Measurements from ENCODE around the gene HID1.
"Not testable (repeated sequence)": the region's sequence is repeated elsewhere in the genome, so short reads cannot be mapped to it uniquely, and the experiment has no call there.

HID1 gene

DNA sequence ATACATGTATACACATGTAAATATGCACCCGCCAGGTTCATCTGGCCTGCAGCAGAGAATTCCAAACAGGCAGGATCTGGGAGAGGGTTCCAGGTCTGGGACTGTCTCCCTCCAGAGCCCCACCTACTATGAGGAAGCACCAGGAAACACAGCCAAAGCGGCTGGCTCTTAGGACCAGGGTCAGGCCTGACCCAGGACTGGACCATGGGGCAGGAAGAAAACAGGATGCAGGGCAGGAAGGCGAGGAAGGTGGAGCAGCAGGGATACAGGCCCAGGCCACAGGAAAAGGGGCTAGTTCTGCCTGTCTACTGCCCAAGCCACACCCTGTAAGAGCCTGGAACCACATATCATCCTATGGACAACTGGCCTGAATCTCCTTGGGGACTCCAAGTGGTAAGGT, 2.2 kb downstream of the HID1 start:
- DNase-seq (ENCODE audit: low read depth, low spot score) = no peak

DNA sequence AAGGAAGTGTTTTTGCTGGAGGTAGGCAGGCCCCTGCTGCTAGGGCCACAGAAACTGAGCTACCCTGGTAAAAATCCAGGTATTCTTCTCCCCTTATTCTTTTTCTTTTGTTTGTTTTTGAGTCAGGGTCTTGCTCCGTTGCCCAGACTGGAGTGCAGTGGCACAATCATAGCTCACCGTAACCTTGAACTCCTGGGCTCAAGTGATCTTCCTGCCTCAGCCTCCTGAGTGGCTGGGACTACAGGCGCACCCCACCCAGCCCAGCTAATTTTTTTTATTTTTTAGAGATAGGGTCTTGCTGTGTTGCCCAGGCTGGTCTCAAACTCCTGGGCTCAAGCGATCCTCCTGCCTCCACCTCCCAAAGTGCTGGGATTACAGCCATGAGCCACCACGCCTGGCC, 3.1 kb downstream of the HID1 start:
- DNase-seq (ENCODE audit: low read depth, low spot score) = not testable (repeated sequence)

DNA sequence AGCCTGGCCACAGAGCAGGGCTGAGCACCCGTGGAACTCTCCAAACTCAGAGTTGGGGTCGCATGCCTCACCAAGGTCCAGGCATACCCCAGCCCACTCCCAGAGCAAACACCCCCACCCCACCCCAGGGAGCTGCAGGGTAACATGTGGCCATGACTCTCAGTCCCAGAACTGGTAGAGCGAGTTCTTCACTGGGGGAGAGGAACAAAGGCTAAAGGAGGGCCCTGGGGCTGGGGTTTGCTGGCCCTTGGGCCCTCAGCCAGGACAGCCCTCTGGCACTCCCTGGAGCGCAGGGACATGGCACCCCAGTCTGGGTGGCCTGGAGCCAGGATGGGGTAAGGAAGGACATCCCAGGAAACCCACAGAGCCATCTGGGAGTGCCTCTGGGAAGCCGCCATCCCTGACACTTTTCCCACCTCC, 4.2 kb downstream of the HID1 start:
- DNase-seq (ENCODE audit: low read depth, low spot score) = no peak

DNA sequence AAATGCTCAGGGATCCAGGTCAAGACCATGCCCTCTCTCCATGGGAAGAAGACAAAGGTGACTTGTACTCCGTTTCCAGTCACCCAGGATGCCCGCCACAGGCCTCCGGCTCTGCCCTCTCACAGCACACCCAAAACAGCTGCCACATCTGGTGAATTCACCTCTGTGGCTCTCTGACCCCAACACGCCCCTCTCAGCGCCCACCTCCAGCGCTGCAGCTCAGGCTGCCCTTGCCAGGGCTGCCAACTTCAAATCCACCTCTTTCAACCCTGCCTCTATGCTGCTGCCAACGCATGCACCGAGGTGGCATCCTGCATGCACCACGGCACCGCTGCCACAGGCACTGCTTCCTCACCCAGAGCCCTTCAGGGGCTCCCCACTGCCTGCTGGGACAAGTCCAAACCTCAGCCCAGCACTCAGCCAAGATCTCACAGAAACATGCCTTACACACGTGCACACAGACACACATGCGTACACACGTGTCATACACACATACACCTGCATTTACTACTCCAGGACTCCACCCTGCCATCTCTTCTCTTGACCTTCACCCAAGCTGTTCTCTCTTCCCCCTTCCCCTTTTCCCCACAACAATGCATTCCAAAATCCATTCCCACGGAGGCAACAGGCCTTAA, 7.5 kb downstream of the HID1 start:
- DNase-seq (ENCODE audit: low read depth, low spot score) = no peak

DNA sequence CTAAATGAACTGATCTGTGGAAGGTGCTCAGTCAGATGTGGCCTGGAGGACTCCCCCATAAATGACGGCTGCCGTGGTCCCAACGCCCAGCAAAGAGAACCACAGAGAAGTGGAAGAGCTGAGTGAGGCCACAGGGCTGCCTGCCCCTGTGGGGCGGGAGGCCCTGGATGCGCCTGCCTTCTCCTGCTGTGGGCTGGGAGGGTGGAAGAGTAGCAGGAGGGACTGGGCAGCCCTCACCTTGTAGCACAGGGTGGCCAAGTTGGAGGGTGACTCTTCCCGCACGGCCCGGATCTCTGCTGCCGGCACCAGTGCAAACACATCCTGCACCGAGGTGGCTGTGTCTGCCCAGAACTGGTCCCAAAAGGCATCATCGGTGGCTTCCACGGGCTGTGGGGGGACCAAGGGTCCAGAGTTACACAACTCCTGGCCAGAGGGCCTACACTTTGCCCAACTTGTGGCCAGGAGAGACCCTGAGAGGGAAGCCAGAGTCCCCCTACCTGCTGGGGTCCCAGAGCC, 8.3 kb downstream of the HID1 start:
- no peak for DNase-seq (ENCODE audit: low read depth, low spot score)

DNA sequence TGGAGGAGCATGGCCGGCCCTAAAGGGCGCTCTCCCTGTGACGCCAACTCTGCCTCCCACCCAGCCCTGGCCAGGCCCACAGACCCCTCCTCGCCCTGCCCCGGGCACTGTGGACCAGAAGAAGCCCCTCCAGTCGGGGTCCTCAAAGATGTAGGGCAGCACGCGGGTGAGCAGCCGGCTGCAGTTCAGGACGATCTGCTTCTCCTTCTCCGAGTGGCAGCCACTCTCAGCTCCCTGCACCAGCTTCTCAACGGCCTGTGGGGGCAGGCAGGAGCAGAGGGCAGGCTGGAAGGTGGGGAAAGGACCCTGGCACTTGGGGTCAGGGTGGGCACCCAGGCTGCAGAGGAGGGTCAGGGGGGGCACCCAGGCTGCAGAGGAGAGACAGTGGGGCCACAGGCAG, 8.9 kb downstream of the HID1 start:
- DNase-seq (ENCODE audit: low read depth, low spot score) = no peak

DNA sequence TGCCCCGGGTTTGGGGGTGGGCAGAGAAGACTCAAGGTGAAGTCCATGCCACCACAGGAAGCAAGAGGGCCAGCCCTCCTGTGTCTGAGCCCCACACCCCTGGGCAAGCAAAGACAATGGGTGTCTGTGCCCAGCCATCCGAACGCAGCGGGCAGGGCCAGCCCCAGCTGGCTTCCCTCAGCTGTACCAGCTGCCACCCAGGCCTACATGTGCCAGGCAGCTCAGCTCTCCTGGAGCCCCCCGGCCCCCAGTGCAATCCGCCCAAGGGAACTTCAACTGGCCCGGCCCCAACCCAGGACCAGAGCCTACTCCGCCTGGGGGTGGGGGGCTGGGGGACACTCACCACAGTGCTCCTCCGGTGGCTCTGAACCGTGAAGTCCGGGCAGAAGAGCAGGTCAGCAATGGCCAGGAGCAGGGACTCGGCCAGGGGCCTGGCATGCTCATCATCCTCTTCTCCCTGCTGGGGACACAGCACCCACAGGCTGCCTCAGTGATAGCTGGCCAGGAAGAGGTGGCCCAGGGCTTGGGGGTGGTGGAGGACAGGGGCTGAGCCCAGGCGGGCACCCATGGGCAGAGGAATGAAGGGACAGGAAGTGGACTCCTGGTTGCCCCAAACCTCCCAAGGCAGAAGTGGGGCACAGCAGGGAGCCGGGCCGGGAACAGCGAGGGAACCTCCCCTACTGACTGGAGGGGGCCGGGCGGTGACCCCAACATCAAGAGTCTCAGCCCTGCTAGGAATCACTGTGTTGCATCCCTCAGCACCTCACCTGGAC, 9.8 kb downstream of the HID1 start:
- no peak for DNase-seq (ENCODE audit: low read depth, low spot score)

DNA sequence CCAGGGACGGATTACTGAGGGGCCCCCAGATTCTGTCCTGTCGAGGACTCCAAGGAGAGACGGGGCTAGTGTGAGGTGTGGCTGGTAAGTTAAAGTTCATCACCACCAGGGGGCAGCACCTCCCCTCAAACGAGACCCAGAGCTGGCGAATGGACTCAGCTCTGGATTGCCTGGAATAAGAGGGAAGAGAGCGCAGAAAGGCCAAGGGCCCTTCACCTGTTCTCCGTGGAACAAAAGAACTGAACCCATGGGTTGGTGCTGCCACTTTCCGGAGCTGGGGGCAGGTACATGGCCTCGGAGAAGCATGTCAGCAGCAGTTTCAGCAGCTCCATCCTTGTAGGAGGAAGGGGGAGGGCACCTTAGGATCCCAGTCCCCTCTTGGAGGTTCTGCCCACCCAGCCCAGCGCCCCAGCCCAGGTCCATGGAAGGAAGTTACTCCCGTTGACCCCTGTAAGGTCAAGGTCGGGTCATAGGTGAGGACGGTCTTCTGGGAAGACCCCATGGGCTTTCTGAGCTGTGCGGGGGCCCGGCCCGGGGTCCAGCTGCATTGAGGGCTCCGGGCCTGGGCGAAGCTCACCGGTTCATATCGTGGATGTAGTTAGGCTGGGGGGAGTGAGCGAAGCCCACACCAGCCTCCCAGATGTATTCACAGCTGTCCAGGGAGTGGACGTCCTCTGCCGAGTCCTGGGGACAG, 10.8 kb downstream of the HID1 start:
- DNase-seq (ENCODE audit: low read depth, low spot score) = peak; percentile 41

DNA sequence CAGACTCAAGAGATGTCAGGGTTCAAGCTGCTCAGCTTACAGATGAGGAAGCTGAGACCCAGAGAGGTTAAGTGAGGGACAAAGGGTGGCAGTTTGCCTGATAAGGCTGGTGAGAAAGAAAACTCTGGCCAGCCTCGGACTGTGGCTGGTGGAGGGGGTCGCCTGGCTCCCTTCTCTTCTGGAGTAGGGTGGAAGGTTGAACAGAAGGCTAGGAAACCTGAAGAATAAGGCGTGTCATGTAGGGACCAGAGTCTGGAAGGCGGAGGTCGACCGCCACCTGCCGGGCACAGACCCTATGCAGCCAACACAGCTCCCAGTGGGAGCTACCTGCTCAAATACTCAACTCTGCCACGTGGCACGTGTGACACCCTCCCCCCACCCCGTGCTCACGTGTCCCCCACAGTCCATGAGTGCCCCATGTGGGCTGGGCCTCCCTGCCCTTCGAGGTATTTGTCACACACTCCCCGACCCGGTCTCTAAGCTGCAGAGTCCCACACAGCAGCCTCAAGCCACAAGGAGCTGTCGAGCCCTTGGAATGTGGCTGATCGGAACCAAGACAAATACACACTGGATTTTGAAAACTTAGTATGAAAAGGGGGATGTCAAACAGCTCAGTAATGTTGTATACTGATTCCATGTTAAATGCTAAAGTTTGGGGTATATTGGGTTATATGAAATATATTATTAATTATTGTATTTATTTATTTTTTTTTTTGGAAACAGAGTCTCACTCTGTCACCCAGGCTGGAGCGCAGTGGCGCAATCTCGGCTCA, 11.8 kb downstream of the HID1 start:
- DNase-seq (ENCODE audit: low read depth, low spot score) = no peak

DNA sequence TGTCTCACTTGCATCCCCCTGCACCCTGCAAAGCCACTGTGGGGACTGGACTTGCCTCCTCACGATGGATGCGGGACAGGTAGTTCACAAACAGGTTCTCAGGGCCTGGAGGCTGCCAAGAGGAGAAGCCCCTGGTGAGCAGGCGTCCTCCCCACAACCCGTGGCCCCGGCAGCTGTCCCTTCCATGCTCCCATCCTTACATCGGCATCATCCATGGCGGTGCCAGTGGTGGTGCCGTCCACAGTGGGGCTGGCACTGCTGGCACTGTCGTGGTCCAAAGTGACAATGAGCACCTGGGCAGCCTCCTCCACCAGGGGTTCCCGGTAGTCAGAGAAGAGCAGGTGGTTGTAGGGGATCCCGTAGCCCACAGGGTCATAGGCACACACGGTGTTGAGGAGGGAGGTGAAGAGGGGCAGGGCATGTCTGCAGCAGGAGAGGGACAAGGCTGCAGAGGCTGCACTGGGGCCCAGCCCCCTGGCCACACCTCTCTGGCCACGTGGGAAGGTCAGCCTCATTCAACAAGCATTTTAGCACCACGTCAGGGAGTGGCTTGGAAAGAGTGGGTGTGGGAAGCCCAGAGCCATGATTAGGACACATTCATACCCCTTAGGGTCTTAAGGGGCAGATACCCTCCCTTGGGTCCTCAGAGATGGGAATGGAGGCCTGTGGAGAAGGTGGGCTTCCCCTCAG, 12.6 kb downstream of the HID1 start:
- DNase-seq (ENCODE audit: low read depth, low spot score) = no peak

DNA sequence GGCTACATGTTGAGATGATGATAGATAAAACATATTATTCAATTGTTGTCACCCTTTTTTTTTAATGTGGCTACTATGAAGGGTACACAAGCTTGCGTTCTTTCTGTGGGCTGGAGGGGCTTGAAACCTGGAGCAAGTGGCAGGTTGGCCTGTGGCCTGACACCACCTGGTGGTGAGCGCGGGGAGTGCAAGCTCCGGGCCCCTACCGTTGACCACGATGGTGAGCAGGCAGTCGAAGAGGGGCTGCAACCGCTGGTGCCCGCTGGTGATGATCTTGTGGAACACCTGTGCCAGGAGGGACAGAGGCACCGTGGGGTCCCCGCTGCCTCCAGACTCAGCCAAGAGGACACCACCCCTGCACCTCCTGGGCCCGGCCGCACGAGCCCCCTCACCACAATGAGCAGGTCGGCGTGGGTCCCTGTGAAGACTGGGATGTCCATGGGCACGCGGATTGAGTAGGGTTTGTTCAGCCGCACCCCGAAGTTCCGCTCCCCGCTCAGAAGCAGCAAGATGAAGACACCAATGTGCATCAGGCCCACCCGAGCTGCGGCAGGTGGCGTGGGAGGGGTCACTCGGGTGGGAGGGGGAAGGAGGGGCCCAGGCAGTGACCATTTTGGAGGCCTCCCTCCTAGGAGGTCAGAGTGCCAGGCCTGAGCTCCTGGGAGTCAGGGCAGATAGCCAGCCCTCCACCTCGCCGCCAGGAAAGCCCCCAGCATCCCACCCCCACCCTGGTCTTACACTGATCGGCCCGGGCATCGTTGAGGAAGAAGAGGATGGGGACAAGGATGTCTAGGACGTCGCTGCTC, 14.4 kb downstream of the HID1 start:
- no peak for DNase-seq (ENCODE audit: low read depth, low spot score)

DNA sequence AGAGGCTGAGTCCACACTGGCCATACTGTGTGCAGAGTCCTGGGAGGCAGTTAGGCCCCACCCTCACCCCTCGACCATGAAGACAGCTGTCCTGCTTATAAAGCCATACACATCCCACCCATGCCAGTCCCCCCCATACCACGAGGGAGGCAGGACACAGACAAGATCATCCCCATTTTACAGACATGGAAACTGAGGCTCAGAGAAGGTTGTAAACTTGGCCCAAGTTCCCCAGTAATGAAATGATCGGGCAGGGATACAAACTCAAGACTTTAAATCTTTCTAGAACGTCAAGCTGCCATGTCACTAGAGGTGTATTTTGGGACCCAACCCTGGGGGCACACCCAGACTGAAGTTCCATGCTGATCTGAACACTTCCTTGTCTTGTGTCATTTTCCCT, 16.5 kb downstream of the HID1 start:
- DNase-seq (ENCODE audit: low read depth, low spot score) = no peak

DNA sequence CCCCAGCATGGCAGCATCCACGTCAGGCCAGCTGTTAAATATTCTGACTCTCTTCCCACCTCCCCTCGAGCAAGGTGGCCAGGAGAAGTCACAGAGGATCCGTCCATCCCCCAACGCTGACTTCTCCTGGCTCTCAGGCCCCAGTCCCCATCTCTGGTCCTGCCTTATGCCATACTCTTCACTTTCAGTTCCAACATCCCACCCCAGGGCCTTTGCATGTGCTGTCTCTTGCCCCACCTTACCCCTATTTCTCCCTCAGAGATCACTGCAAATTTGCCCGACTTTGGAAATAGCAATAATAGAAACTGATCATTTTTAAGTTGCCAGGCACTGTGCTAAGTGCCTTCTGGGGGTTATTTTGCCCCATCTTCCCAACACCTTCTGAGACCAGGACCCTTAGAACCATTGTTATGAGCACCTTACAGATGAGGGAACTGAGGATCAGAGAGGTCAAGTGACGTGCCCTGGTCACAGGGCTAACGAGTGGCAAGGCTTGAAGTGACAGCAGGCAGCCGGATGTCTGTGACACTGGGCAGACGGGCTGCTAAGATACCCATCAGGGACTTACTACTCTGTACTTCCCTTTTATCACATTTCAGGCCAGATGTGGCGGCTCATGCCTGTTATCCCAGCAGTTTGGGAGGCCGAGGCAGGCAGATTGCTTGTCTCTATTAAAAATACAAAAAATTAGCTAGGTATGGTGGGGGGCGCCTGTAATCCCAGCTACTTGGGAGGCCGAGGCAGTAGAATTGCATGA, 17.7 kb downstream of the HID1 start:
- no peak for DNase-seq (ENCODE audit: low read depth, low spot score)

DNA sequence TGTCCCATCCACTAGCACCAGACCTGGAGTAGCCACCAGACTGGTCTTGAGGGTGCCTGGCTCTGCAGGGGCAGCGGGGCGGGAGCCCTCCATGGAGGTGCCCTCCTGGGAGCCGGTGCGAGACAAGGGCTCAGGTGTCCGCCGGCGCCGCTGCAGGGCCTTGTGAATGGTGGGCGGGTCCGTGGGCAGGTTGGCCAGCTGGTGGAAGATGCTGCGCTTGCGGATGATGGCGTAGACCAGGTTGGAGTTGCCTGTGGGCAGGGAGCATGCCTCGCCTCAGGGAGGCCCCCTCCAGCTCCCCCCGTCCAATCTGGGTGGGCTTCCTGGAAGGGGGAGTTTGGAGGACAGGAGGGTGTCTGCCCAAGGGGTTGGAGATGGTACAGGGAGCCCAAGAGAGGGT, 18.4 kb downstream of the HID1 start:
- no peak for DNase-seq (ENCODE audit: low read depth, low spot score)

DNA sequence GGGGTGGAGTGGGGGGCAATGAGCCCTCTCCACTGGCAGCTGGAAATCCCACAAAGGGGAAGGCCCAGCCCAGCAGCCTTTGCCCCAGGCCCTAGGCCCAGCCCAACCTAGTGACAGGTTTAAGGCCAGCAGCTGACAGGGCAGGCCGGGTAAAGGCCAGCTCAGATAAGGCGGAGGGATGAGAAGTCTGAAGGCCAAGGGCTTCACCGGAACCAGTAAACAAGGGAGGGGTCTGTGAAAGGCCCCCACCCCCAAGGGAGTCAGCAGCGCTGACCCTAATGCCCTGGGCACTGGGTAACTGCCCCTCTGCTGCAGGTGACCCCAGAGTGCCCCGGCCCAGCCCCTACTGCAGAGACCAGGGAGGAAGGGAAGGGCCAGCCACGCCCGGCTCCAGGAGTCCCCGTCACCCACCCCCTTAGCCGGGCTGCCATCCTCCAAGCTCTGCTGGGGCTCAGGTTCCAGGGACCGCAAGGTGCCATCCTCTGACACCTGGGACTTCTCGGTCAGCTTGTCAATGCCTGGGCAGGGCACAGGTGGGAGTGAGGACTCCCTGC, 19.3 kb downstream of the HID1 start:
- DNase-seq (ENCODE audit: low read depth, low spot score) = no peak

DNA sequence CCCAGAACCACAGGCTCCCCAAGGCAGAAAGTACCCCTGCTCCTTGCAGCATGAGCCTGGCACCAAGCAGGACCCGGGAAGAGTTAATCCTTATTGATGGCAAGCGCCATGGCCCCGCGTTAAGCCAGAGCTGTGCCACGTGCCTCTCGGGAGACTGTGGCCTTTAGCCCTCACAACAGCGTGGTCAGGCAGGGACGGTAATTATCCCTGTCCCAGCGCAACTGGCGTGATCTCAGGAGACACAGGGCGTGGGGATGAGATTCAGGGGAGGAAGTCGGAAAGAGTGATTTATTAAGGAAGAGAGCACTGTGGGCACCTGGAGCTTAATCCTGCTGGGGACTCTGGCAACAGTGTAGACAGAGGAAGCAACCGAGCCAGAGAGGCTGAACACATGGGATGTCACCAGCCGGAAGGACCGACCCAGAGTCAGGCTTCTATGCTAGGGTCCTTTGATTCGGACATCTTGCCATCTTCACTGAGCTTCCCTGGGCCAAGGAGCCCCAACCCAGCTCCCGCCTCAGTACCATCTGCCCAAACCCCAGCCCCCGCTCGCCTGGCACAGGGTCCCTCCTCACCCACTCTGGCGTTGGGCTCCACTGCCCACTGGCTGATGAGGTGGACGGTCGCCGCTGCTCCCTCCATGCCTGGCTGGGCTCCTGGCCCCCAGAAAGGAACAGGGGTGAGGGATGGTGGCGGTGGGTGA, 20.0 kb downstream of the HID1 start:
- DNase-seq (ENCODE audit: low read depth, low spot score) = no peak

DNA sequence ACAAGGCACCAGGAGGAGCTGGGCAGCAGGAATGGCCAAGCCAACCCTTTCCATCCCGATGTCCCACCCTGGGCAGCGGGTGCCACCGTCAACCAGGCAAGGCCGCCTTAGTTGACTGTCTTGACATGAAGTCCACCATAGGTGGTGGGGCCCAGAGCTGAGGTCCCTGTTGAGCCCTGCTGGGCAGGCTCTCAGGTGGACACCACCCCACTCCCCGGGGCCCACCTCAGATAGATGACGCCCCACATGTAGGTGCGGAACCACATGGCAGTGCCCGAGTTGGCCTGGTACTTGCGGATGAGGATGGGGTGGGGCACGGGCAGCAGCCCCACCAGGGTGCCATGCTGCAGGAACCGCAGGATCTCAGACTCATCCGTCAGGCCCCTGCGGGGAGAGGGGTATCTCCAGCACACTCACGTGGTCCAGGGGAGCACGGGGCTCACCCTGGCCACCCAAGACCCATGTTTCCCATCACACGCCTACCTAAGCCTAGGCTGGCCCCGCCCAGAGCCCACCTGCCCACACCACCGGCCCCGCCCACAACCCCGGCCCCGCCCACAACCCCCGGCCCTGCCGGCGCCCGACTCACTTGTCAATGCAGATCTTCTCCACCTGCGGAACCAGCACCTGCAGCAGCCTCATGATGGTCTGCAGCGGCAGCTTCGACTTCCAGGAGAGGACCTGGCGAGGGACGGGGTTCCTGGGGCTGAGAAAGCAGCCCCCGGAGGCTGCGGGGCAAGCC, 20.7 kb downstream of the HID1 start:
- no peak for DNase-seq (ENCODE audit: low read depth, low spot score)

DNA sequence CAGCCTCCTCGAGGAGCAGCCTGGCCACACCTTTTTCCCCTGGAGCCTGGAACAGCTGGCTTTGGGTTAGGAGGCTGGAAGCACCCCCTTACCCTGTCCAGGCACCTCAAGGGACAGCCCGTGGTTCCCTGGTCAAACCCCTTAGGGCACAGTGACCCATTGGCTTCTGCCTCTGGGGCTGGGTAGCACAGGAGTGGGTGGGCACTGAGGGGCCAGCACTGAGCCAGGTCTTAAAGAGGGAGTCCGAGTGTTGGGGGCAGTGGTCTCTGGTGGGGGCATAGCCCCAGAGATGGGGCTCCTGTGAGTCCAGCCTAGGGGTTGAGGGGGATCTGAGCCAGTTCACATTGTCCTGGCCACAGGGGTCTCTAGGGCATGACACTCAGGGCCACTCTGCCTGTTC, 21.5 kb downstream of the HID1 start:
- DNase-seq (ENCODE audit: low read depth, low spot score) = no peak

Measured in brain pericyte (primary cell).